DND-41 (cell line): ENCODE data around the gene ABCB8.

Source experiments
- CTCF ChIP-seq: IDR thresholded peaks from 2 replicates; pipeline ENCODE4 v1.5.1; 2012; ENCODE audit warnings: borderline replicate concordance, low read length, moderate library complexity, mild to moderate bottlenecking; ENCODE audit not compliant: poor library complexity, severe bottlenecking; ENCODE audit errors: extremely low read depth
- EZH2 ChIP-seq: IDR thresholded peaks from 3 replicates; pipeline ENCODE4 v1.6.1; 2012; ENCODE audit warnings: borderline replicate concordance, low read depth, mild to moderate bottlenecking, moderate library complexity, low read length, inconsistent platforms; ENCODE audit not compliant: severe bottlenecking

- TF ChIP-seq CTCF (no peak), EZH2 (no peak)
These were observed 36.1 kb upstream of the ABCB8 start for GRCh38 chr7:150992051-150992640.
